ENCODE results near the gene ST6GALNAC1. TPM values are rescaled to one million over a fixed set of nuclear protein-coding genes. Genes with fewer than 3 reads are reported as not detected.

The ST6GALNAC1 gene
- total RNA-seq, 1 experiment from 2014 or later: not detected

DNA sequence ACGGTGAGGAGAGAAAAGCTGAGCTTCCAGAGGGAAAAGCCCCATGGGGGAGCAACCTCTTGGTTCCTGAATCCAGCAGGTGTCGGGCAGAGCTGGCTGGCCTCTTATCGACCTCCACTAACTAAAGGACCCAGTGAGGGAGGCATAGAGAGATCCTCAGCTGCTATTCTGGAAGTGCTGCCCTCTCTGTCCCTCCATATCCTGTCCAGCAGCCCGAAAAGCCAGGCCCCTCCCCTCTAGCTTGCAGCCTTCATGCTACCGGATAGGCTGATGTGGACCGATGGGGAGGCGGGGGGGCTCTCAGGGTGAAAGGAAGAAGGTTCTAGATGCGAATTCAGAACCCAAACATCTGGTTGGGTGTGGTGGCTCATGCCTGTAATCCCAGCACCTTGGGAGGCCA is 42.3 kb upstream of the ST6GALNAC1 start:
- Mint-ChIP-seq H3K4me3 (ENCODE audit: unreplicated experiment) (no peak overlapping the region), H3K27ac (ENCODE audit: low read depth, unreplicated experiment) (no peak overlapping the region), H3K4me1 (ENCODE audit: insufficient read depth, unreplicated experiment) (peaks cover 13% of the 10 kb centered on the region), H3K36me3 (ENCODE audit: insufficient read depth, unreplicated experiment) (peaks cover 6% of the 10 kb centered on the region), H3K27me3 (ENCODE audit: insufficient read depth, unreplicated experiment) (peaks cover 9% of the 10 kb centered on the region), H3K9me3 (ENCODE audit: unreplicated experiment) (no peaks in the 10 kb centered on the region)
- ChIA-PET POLR2A (interaction anchor here (0.9 kb wide), 1 partner anchor 25 kb away, joined by 3 read pairs; the partner anchor contains the start of gene MXRA7), CTCF (no interaction called here)
- TF ChIP-seq, protein P1, sequence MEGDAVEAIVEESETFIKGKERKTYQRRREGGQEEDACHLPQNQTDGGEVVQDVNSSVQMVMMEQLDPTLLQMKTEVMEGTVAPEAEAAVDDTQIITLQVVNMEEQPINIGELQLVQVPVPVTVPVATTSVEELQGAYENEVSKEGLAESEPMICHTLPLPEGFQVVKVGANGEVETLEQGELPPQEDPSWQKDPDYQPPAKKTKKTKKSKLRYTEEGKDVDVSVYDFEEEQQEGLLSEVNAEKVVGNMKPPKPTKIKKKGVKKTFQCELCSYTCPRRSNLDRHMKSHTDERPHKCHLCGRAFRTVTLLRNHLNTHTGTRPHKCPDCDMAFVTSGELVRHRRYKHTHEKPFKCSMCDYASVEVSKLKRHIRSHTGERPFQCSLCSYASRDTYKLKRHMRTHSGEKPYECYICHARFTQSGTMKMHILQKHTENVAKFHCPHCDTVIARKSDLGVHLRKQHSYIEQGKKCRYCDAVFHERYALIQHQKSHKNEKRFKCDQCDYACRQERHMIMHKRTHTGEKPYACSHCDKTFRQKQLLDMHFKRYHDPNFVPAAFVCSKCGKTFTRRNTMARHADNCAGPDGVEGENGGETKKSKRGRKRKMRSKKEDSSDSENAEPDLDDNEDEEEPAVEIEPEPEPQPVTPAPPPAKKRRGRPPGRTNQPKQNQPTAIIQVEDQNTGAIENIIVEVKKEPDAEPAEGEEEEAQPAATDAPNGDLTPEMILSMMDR (IDR thresholded peaks at IDR 0.05; ENCODE audit: unreplicated experiment): no peak
- intact Hi-C loops (cut with micrococcal nuclease): no loop called here
- BruUV-seq (replicated peaks): no TSS peak
- DNase-seq (ENCODE audit: unreplicated experiment): no peak

DNA sequence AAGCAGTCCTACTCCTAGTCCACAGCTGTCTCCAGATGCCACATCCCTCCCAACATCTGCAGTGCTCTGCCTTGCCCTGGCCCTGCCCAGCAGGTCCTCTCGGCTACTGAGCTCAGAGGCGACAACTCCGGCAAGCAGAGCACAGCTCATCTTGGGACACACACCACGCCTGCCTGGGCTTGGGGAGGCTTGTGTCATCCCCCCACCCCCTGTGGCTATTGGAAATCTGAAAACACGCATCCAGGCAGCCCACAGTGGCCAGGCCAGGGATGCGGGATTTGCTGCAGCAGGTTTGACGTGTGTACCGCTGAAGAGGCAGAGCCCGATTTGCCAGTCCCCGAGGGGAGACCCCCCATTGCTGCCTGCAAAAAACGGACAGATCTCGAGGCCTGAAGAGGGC is 41.8 kb upstream of the ST6GALNAC1 start:
- H3K27me3 Mint-ChIP-seq (ENCODE audit: insufficient read depth, unreplicated experiment): peaks cover 9% of the 10 kb centered on the region
- no TSS peak for BruUV-seq (replicated peaks)
- intact Hi-C loops (cut with micrococcal nuclease): no loop called here
- H3K36me3 Mint-ChIP-seq (ENCODE audit: insufficient read depth, unreplicated experiment): peaks cover 6% of the 10 kb centered on the region
- CTCF ChIA-PET: no interaction called here
- DNase-seq (ENCODE audit: unreplicated experiment): no peak
- H3K4me1 Mint-ChIP-seq (ENCODE audit: insufficient read depth, unreplicated experiment): peaks cover 13% of the 10 kb centered on the region
- POLR2A ChIA-PET: interaction anchor here (1.0 kb wide), 1 partner anchor 13 kb away, joined by 5 read pairs; no protein-coding TSS in a partner anchor
- H3K4me3 Mint-ChIP-seq (ENCODE audit: unreplicated experiment): no peak overlapping the region
- TF ChIP-seq, protein P1 (IDR thresholded peaks at IDR 0.05; ENCODE audit: unreplicated experiment): no peak
- no peaks in the 10 kb centered on the region for H3K9me3 Mint-ChIP-seq (ENCODE audit: unreplicated experiment)
- H3K27ac Mint-ChIP-seq (ENCODE audit: low read depth, unreplicated experiment): no peak overlapping the region

DNA sequence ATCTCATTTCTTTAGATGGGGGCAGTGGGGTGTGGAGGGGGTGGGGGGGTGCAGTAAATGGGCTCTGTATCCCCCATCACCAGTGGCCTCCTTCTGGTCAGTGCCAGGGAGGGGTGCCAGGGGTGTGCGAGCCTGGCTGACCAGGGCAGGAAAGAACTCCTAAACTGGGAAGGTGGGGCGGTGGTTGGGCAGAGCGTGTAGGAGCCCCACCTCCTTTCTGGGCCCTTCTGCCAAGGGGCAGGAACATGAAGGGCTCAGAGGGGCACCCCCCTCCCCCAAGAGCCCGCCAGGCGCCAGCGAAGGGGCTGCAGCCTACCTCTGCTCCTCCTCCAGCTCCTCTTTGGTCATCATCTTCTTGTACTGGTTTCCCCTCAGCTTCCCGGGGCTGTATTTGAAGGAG is 41.2 kb upstream of the ST6GALNAC1 start:
- POLR2A ChIA-PET: interaction anchor here (1.0 kb wide), 1 partner anchor 12 kb away, joined by 5 read pairs; no protein-coding TSS in a partner anchor

DNA sequence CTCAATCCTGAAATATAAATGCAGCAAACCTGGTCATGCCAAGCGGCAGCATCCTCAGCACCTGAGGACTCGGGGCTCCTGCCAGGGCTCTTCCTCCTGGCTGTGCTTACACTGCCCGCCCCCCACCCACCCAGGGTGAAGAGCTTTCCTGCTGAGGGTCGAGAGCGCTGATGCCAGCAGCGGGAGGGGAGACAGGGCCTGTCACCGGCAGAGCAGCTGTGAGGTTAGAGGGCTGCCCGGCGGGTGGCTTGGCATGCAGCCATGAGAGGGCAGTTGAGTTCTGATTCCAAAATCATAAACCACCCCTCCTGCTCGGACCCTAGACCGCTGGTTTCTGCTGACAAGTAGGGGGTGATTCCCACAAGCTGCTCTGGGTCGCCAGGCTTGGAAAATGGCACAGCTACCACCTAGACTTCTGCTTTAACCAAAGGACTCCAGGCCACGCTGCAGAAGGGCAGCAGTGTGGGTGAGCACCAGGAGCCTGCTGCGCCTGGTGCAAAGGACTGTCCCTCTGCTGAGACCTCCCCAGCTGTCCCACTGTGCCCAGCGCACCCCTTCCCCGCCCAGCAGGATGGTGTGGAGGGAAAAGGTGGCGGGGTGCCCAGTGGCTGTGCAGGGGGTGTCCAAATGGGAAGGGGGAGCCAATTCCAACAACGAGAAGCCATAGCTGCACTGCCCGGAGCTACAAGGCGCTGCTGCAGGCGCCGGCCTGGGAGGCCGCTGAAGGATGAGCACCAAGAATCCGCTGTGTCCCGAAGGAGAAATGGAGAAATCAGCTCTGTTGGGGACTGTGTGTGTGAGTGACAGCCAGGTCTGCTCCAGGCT is 40.6 kb upstream of the ST6GALNAC1 start:
- CTCF ChIA-PET: interaction anchor here (0.7 to 1.8 kb wide), 2 partner anchors 29 to 1126 kb away, joined by 3 to 6 read pairs; no protein-coding TSS in a partner anchor
- H3K36me3 Mint-ChIP-seq (ENCODE audit: insufficient read depth, unreplicated experiment): peaks cover 6% of the 10 kb centered on the region
- intact Hi-C loops (cut with micrococcal nuclease): loop anchor here (5.0 kb wide), 1 partner anchor 33 kb away; no protein-coding TSS in a partner anchor
- no peaks in the 10 kb centered on the region for H3K9me3 Mint-ChIP-seq (ENCODE audit: unreplicated experiment)
- peaks cover 13% of the 10 kb centered on the region for H3K4me1 Mint-ChIP-seq (ENCODE audit: insufficient read depth, unreplicated experiment)
- H3K27ac Mint-ChIP-seq (ENCODE audit: low read depth, unreplicated experiment): no peak overlapping the region
- no peak for DNase-seq (ENCODE audit: unreplicated experiment)
- TF ChIP-seq, protein P1 (IDR thresholded peaks at IDR 0.05; ENCODE audit: unreplicated experiment): no peak
- no TSS peak for BruUV-seq (replicated peaks)
- no peak overlapping the region for H3K4me3 Mint-ChIP-seq (ENCODE audit: unreplicated experiment)
- POLR2A ChIA-PET: interaction anchor here (0.6 to 1.0 kb wide), 2 partner anchors 11 to 639 kb away, joined by 3 to 5 read pairs; no protein-coding TSS in a partner anchor
- peaks cover 9% of the 10 kb centered on the region for H3K27me3 Mint-ChIP-seq (ENCODE audit: insufficient read depth, unreplicated experiment)

More for the DNA sequence above, 41.2 kb upstream of the ST6GALNAC1 start:
- TF ChIP-seq, protein P1 (IDR thresholded peaks at IDR 0.05; ENCODE audit: unreplicated experiment): no peak
- BruUV-seq (replicated peaks): no TSS peak
- peaks cover 9% of the 10 kb centered on the region for H3K27me3 Mint-ChIP-seq (ENCODE audit: insufficient read depth, unreplicated experiment)
- CTCF ChIA-PET: no interaction called here
- no peak for DNase-seq (ENCODE audit: unreplicated experiment)
- peaks cover 6% of the 10 kb centered on the region for H3K36me3 Mint-ChIP-seq (ENCODE audit: insufficient read depth, unreplicated experiment)
- H3K9me3 Mint-ChIP-seq (ENCODE audit: unreplicated experiment): no peaks in the 10 kb centered on the region
- no peak overlapping the region for H3K4me3 Mint-ChIP-seq (ENCODE audit: unreplicated experiment)
- no peak overlapping the region for H3K27ac Mint-ChIP-seq (ENCODE audit: low read depth, unreplicated experiment)
- intact Hi-C loops (cut with micrococcal nuclease): loop anchor here (5.0 kb wide), 1 partner anchor 33 kb away; no protein-coding TSS in a partner anchor
- peaks cover 13% of the 10 kb centered on the region for H3K4me1 Mint-ChIP-seq (ENCODE audit: insufficient read depth, unreplicated experiment)

Measured in MCF 10A (cell line).